B cell (primary cell): ENCODE measurements around the gene GTPBP6. TPM values are rescaled to one million over a fixed set of nuclear protein-coding genes. Genes with fewer than 3 reads are reported as not detected.

Source experiments
- ATAC-seq: fragments of 200-7000 bp; cut with Tn5 transposase; one replicate; pipeline ENCODE4 v1.10.0; 2021; ENCODE audit warnings: low read depth, mild to moderate bottlenecking, moderate number of reproducible peaks, moderate library complexity
- CTCF ChIA-PET: fragments of 350-600 bp; sonication (Branson Sonifier 250); formaldehyde crosslinking; loops from one replicate; lab custom pipeline; 2021; ENCODE audit warnings: antibody characterized with exemption, inconsistent platforms; lab: Charles Lee
- POLR2A ChIA-PET: fragments of 350-600 bp; sonication (Branson Sonifier 250); formaldehyde crosslinking; loops from one replicate; lab custom pipeline; 2021; ENCODE audit warnings: antibody characterized with exemption; lab: Charles Lee
- DNase-seq: peaks from one replicate; pipeline ENCODE4 v3.0.0; 2013
- H2AFZ ChIP-seq: 2 replicates; pipeline ENCODE4 v1.6.1; 2012; ENCODE audit warnings: mild to moderate bottlenecking, low read depth, low read length; ENCODE audit not compliant: insufficient read depth, poor library complexity, severe bottlenecking
- H3K27ac ChIP-seq, 2 donors: 1 replicate in 1 of 2; 2 replicates in 1 of 2; pipeline ENCODE4 v1.5.1; 2012 to 2013; ENCODE audit warnings: low read length in 2 of 2, mild to moderate bottlenecking in 2 of 2, moderate library complexity in 1 of 2
- H3K27me3 ChIP-seq, 4 experiments: fragments of 200-600 bp in 1 of 4; sonication (generic) in 1 of 4; replicated peaks in 1 of 4; 1 replicate in 2 of 4; 2 replicates in 2 of 4; pipeline versions ENCODE4 v1.6.1 to v1.7.0; 2013 to 2016; ENCODE audit warnings: low read length in 3 of 4, mild to moderate bottlenecking in 2 of 4, mixed read lengths in 1 of 4, moderate library complexity in 1 of 4; ENCODE audit not compliant: insufficient read depth in 4 of 4, control insufficient read depth in 3 of 4; ENCODE audit errors: control extremely low read depth in 1 of 4
- H3K36me3 ChIP-seq, 2 experiments: replicated peaks in 1 of 2; 1 replicate in 1 of 2; 2 replicates in 1 of 2; pipeline versions ENCODE4 v1.6.1 to v1.7.1; 2013; ENCODE audit warnings: low read length in 1 of 2; ENCODE audit not compliant: insufficient read depth in 2 of 2, control insufficient read depth in 1 of 2; ENCODE audit errors: control extremely low read depth in 1 of 2, extremely low read depth in 1 of 2
- H3K4me1 ChIP-seq, 2 donors: fragments of 200-600 bp in 1 of 2; sonication (generic) in 1 of 2; 1 replicate in 1 of 2; 2 replicates in 1 of 2; pipeline versions ENCODE4 v1.5.1 to v1.6.1; 2013 to 2017; ENCODE audit warnings: low read length in 2 of 2; ENCODE audit not compliant: control insufficient read depth in 2 of 2, insufficient read depth in 2 of 2
- H3K4me2 ChIP-seq: replicated peaks from 2 replicates; pipeline ENCODE3; 2012; ENCODE audit warnings: mild to moderate bottlenecking, low read depth, low read length; ENCODE audit not compliant: poor library complexity, severe bottlenecking
- H3K4me3 ChIP-seq, 5 experiments: fragments of 200-600 bp in 1 of 5; sonication (generic) in 1 of 5; 1 replicate in 3 of 5; 2 replicates in 2 of 5; pipeline versions ENCODE4 v1.5.1 to v1.7.0; 2011 to 2016; ENCODE audit warnings: low read length in 4 of 5, mild to moderate bottlenecking in 4 of 5, low read depth in 2 of 5, control low read depth in 1 of 5, moderate library complexity in 1 of 5; ENCODE audit not compliant: insufficient read depth in 1 of 5; ENCODE audit errors: control extremely low read depth in 1 of 5, extremely low read depth in 1 of 5
- H3K79me2 ChIP-seq: fragments of 200-600 bp; sonication (generic); one replicate; pipeline ENCODE4 v1.6.0; 2016; ENCODE audit warnings: low read length; ENCODE audit not compliant: control insufficient read depth, insufficient read depth
- H3K9ac ChIP-seq: fragments of 200-600 bp; sonication (generic); 2 replicates; pipeline ENCODE4 v1.6.1; 2017; ENCODE audit warnings: mild to moderate bottlenecking, low read length, moderate library complexity
- H3K9me3 ChIP-seq, 3 donors: one replicate each; pipeline versions ENCODE4 v1.6.1 to v1.7.1; 2013; ENCODE audit warnings: low read length in 2 of 3; ENCODE audit not compliant: control insufficient read depth in 2 of 3, insufficient read depth in 1 of 3; ENCODE audit errors: control extremely low read depth in 1 of 3
- H4K20me1 ChIP-seq: 2 replicates; pipeline ENCODE4 v1.6.0; 2012; ENCODE audit warnings: mild to moderate bottlenecking, low read length; ENCODE audit not compliant: insufficient read depth, control insufficient read depth, poor library complexity, severe bottlenecking
- H3K27ac Mint-ChIP-seq: one replicate; pipeline ENCODE4 v1.8.0; 2021; ENCODE audit warnings: mixed read lengths
- H3K27me3 Mint-ChIP-seq: one replicate; pipeline ENCODE4 v1.8.0; 2021; ENCODE audit warnings: mixed read lengths
- H3K4me1 Mint-ChIP-seq: one replicate; pipeline ENCODE4 v1.8.0; 2021; ENCODE audit warnings: mixed read lengths
- H3K4me3 Mint-ChIP-seq: one replicate; pipeline ENCODE4 v1.8.0; 2021; ENCODE audit warnings: mixed read lengths
- H3K9me3 Mint-ChIP-seq: one replicate; pipeline ENCODE4 v1.8.0; 2022; ENCODE audit warnings: mixed read lengths; ENCODE audit not compliant: insufficient read depth
- CTCF ChIP-seq: fragments of 200-600 bp; IDR thresholded peaks from one replicate; pipeline ENCODE4 v1.8.0; 2022; ENCODE audit warnings: antibody characterized with exemption, mild to moderate bottlenecking
- EZH2 ChIP-seq: IDR thresholded peaks from 2 replicates; pipeline ENCODE4 v1.6.1; 2012; ENCODE audit warnings: borderline replicate concordance, low read depth, mild to moderate bottlenecking, moderate library complexity, low read length; ENCODE audit not compliant: insufficient read depth, poor library complexity, severe bottlenecking
- WGBS: methylation state at CpG from one replicate; pipeline ENCODE4 v1.1.5; 2013; ENCODE audit warnings: missing lambda C conversion rate; ENCODE audit not compliant: insufficient coverage; 5-methylcytosine and 5-hydroxymethylcytosine counted together
- intact Hi-C: fragments of 100-400 bp; cut with micrococcal nuclease; formaldehyde crosslinking; loops from one replicate; pipeline ENCODE4 v1.10.0; 2022
- polyA minus RNA-seq: library from RNA; depleted of rRNA, polyadenylated mRNA; stranded (reverse); fragments of >200 nt; gene quantifications from 2 replicates; pipeline ENCODE4 v1.2.3, GENCODE V29; 2012
- polyA plus RNA-seq: library from polyadenylated mRNA; depleted of rRNA; stranded (reverse); fragments of >200 nt; gene quantifications from 2 replicates; pipeline ENCODE4 v1.2.3, GENCODE V29; 2012
- total RNA-seq, 2 donors: library from RNA; stranded (reverse); fragments of 120-200 nt in 1 of 2; gene quantifications; 1 replicate in 1 of 2; 2 replicates in 1 of 2; pipeline versions ENCODE4 v1.2.3 to v1.2.4, GENCODE V29; 2013 to 2022

The GTPBP6 gene
- total RNA-seq (69.0 and 72.9 TPM in 2 replicates), polyA plus RNA-seq (67.4 and 82.9 TPM in 2 replicates), polyA minus RNA-seq (66.4 and 73.8 TPM in 2 replicates)
- 36.2 TPM for total RNA-seq (2013)

- TF ChIP-seq EZH2 (no peak), CTCF (no peak)
- H3K36me3 ChIP-seq, result peaks cover 0 to 13% of the 10 kb centered on the region in 2 experiments
- H3K27me3 Mint-ChIP-seq, result peaks cover 3% of the 10 kb centered on the region
- intact Hi-C loops, result loop anchor here (1.0 to 5.0 kb wide), 3 partner anchors 36 to 1273 kb away; partner anchors contain the start of gene AKAP17A
- peaks cover 14% of the 10 kb centered on the region for H4K20me1 ChIP-seq
- POLR2A ChIA-PET, result no interaction called here
- peak within 1 kb of the TSS; percentile 80 for H2AFZ ChIP-seq
- H3K27me3 ChIP-seq, result peaks cover 0 to 13% (median 0%) of the 10 kb centered on the region in 4 experiments
- H3K9ac ChIP-seq, result peak within 1 kb of the TSS; percentile 92
- under 1% methylated on average over 97 of the region's 97 CpGs for WGBS
- peaks cover 32% of the 10 kb centered on the region for H3K4me1 Mint-ChIP-seq
- H3K79me2 ChIP-seq, result peaks cover 18% of the 10 kb centered on the region
- H3K27ac Mint-ChIP-seq, result peak within 1 kb of the TSS; percentile 99
- peak within 1 kb of the TSS; percentile 95 to 96 for H3K27ac ChIP-seq
- peak within 1 kb of the TSS; percentile 95 for H3K4me3 Mint-ChIP-seq
- H3K4me1 ChIP-seq, result peaks cover 17 to 38% of the 10 kb centered on the region in 2 donors
- ATAC-seq (peak; percentile 72), DNase-seq (peak; percentile 100)
- CTCF ChIA-PET, result no interaction called here
- H3K9me3 Mint-ChIP-seq, result no peaks in the 10 kb centered on the region
- H3K9me3 ChIP-seq, result peaks cover 0 to 15% (median 0%) of the 10 kb centered on the region in 3 donors
- peak within 1 kb of the TSS; percentile 94 for H3K4me2 ChIP-seq
- H3K4me3 ChIP-seq, result peak within 1 kb of the TSS; percentile 28 to 98 (median 86)
Measured at GRCh38 chrX:318739-319578, at the start of gene GTPBP6. Gene GTPBP6 (minus strand): TSS chrX:318796. CDS start chrX:318787, 9 bp downstream.

DNA sequence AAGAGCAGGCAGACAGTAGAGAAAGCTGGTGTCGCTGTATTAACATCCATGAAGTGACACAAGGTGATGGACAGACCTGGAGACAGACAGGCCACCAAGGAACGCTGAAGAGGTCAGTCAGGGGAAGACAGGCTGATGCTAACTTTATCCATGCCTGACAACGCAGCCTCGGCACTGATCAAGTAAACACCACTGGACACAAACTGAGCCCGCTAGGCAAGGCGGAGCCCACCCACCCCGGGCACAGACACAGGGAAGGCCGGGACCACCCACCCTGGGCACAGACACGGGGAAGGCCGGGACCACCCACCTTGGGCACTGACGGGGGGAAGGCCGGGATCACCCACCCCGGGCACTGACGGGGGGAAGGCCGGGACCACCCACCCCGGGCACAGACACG, 49.3 kb upstream of the GTPBP6 start:
- H3K4me1 Mint-ChIP-seq, result peaks cover 12% of the 10 kb centered on the region
- no peaks in the 10 kb centered on the region for H3K36me3 ChIP-seq
- H3K27ac Mint-ChIP-seq, result no peak overlapping the region
- POLR2A ChIA-PET, result no interaction called here
- intact Hi-C loops, result no loop called here
- peaks cover 12% of the 10 kb centered on the region for H3K27me3 Mint-ChIP-seq
- whole genome bisulfite sequencing, result 95% methylated on average over 17 of the region's 17 CpGs
- no peak overlapping the region for H3K4me3 Mint-ChIP-seq
- no peak overlapping the region for H3K4me3 ChIP-seq
- H3K79me2 ChIP-seq, result peaks cover 33% of the 10 kb centered on the region
- TF ChIP-seq EZH2 (no peak), CTCF (no peak)
- H2AFZ ChIP-seq, result no peak overlapping the region
- H3K4me2 ChIP-seq, result no peak overlapping the region
- H3K9ac ChIP-seq, result no peak overlapping the region
- CTCF ChIA-PET, result no interaction called here
- peaks cover 0 to 17% (median 0%) of the 10 kb centered on the region in 3 donors for H3K9me3 ChIP-seq
- no peaks in the 10 kb centered on the region for H3K9me3 Mint-ChIP-seq
- H3K27ac ChIP-seq, result no peak overlapping the region
- peaks cover 21% of the 10 kb centered on the region for H4K20me1 ChIP-seq
- peaks cover 0 to 15% (median 4%) of the 10 kb centered on the region in 4 experiments for H3K27me3 ChIP-seq
- peaks cover 0 to 11% of the 10 kb centered on the region in 2 donors for H3K4me1 ChIP-seq
- DNase-seq (no peak), ATAC-seq (no peak)
